HepG2 (cell line): ENCODE measurements around the gene FKBP5. TPM values are rescaled to one million over a fixed set of nuclear protein-coding genes. Genes with fewer than 3 reads are reported as not detected.

Experiments
- ATAC-seq: fragments of 200-7000 bp; cut with Tn5 transposase; 3 replicates; pipeline ENCODE4 v1.9.1; 2020; ENCODE audit warnings: mild to moderate bottlenecking, moderate library complexity
- BruUV-seq: library from RNA; stranded (reverse); fragments of 400-500 nt; replicated peaks from 2 replicates; lab custom pipeline; 2021; lab: Mats Ljungman, UMichigan
- CTCF ChIA-PET: fragments of 300-600 bp; formaldehyde crosslinking; extraction: SDS; loops from one replicate; lab custom pipeline; 2021; ENCODE audit warnings: low total read pairs, inconsistent platforms, low intra/inter-chr PET ratio; lab: Yijun Ruan, JAX
- POLR2A ChIA-PET: fragments of 350-600 bp; sonication (Branson Sonifier 250); formaldehyde crosslinking; loops from one replicate; lab custom pipeline; 2020; ENCODE audit warnings: antibody characterized with exemption, inconsistent platforms; lab: Yijun Ruan, JAX
- DNase-seq: peaks from one replicate; pipeline ENCODE4 v3.0.0-alpha.2; 2015; ENCODE audit warnings: low spot score
- FAIRE-seq: peaks from 3 replicates; lab custom pipeline; 2011; peaks lifted over from hg19 to GRCh38; lab: Jason Lieb, UNC
- H2AFZ ChIP-seq: one replicate; pipeline ENCODE4 v1.6.1; 2011; ENCODE audit warnings: low read length, inconsistent platforms
- H3K27ac ChIP-seq: fragments of 300-600 bp; 3 replicates; pipeline ENCODE4 v1.8.0; 2011; ENCODE audit warnings: mixed run types, mild to moderate bottlenecking, mixed read lengths, low read length, inconsistent platforms; ENCODE audit not compliant: insufficient read depth; ENCODE audit errors: extremely low read length
- H3K27me3 ChIP-seq, 2 experiments: fragments of 200-600 bp in 1 of 2; 2 replicates in 1 of 2; 3 replicates in 1 of 2; pipeline versions ENCODE4 v1.6.0 to v1.8.0; 2011; ENCODE audit warnings: low read length in 2 of 2, mild to moderate bottlenecking in 2 of 2, moderate library complexity in 2 of 2, inconsistent platforms in 1 of 2; ENCODE audit not compliant: insufficient read depth in 2 of 2, control insufficient read depth in 1 of 2
- H3K36me3 ChIP-seq, 2 experiments: fragments of 200-600 bp in 1 of 2; replicated peaks in 1 of 2; 2 replicates in 1 of 2; 3 replicates in 1 of 2; pipeline versions ENCODE4 v1.5.1 to v1.8.0; 2011; ENCODE audit warnings: low read length in 2 of 2, inconsistent platforms in 1 of 2; ENCODE audit not compliant: insufficient read depth in 2 of 2, control insufficient read depth in 1 of 2
- H3K4me1 ChIP-seq: 2 replicates; pipeline ENCODE4 v1.5.1; 2012; ENCODE audit warnings: low read length, inconsistent platforms; ENCODE audit not compliant: insufficient read depth
- H3K4me2 ChIP-seq: 2 replicates; pipeline ENCODE4 v1.6.0; 2011; ENCODE audit warnings: low read depth, low read length, inconsistent platforms
- H3K4me3 ChIP-seq, 3 experiments: fragments of 200-600 bp in 1 of 3; sonication (generic), shearing (Covaris generic) in 1 of 3; replicated peaks in 1 of 3; 2 replicates each; pipeline ENCODE4 v1.5.1; 2011 to 2016; ENCODE audit warnings: low read length in 3 of 3, inconsistent platforms in 2 of 3, low read depth in 2 of 3, mild to moderate bottlenecking in 2 of 3, control low read depth in 1 of 3, mixed read lengths in 1 of 3; ENCODE audit not compliant: insufficient read depth in 1 of 3
- H3K79me2 ChIP-seq: one replicate; pipeline ENCODE4 v1.6.1; 2011; ENCODE audit warnings: low read length, inconsistent platforms; ENCODE audit not compliant: insufficient read depth
- H3K9ac ChIP-seq: 2 replicates; pipeline ENCODE4 v1.6.0; 2011; ENCODE audit warnings: mild to moderate bottlenecking, low read depth, low read length, inconsistent platforms; ENCODE audit not compliant: insufficient read depth
- H3K9me3 ChIP-seq: 2 replicates; pipeline ENCODE4 v1.5.1; 2012; ENCODE audit warnings: mild to moderate bottlenecking, low read length
- H4K20me1 ChIP-seq: 2 replicates; pipeline ENCODE4 v1.6.0; 2011; ENCODE audit warnings: inconsistent platforms, mild to moderate bottlenecking, low read length, moderate library complexity; ENCODE audit not compliant: insufficient read depth
- GATAD2A ChIP-seq: IDR thresholded peaks from 2 replicates; pipeline ENCODE4 v1.6.1; 2016
- GPN1 ChIP-seq: sonication (generic); formaldehyde crosslinking; IDR thresholded peaks from 2 replicates; pipeline ENCODE4 v1.5.1; 2020; ENCODE audit warnings: missing genetic modification reagents, borderline replicate concordance
- KAT7 ChIP-seq: IDR thresholded peaks from 2 replicates; pipeline ENCODE4 v1.6.1; 2018; ENCODE audit warnings: borderline replicate concordance, missing compliant biosample characterization
- KLF12 ChIP-seq: sonication (generic); formaldehyde crosslinking; IDR thresholded peaks from 2 replicates; pipeline ENCODE4 v1.4.0; 2020; ENCODE audit warnings: missing genetic modification reagents, borderline replicate concordance
- MTF2 ChIP-seq: sonication (generic); formaldehyde crosslinking; IDR thresholded peaks from 2 replicates; pipeline ENCODE4 v1.5.0; 2020; ENCODE audit warnings: missing genetic modification reagents, borderline replicate concordance
- TCF7 ChIP-seq: sonication (generic); IDR thresholded peaks from 2 replicates; pipeline ENCODE4 v1.6.1; 2016; ENCODE audit warnings: antibody characterized with exemption, low read depth
- ZNF282 ChIP-seq: fragments of 450-650 bp; IDR thresholded peaks from 2 replicates; pipeline ENCODE4 v1.6.1; 2018; ENCODE audit not compliant: partially characterized antibody
- ZNF570 ChIP-seq: sonication (generic); formaldehyde crosslinking; IDR thresholded peaks from 2 replicates; pipeline ENCODE4 v1.4.0; 2020; ENCODE audit warnings: mild to moderate bottlenecking, missing genetic modification reagents, borderline replicate concordance
- WGBS: methylation state at CpG from one replicate; pipeline ENCODE4 v1.1.6; 2017; ENCODE audit warnings: low lambda C conversion rate; 5-methylcytosine and 5-hydroxymethylcytosine counted together
- in situ Hi-C: cut with HindIII; loops from 2 replicates; pipeline ENCODE4 v1.10.0; 2017; ENCODE audit warnings: low pct_unique_long_range_greater_than_20kb; ENCODE audit not compliant: extremely low pct_ligation_motif_present
- intact Hi-C: fragments of 100-400 bp; cut with micrococcal nuclease; formaldehyde crosslinking; loops from one replicate; pipeline ENCODE4 v1.10.0; 2022; ENCODE audit not compliant: unreplicated experiment
- polyA plus RNA-seq, 8 experiments: library from polyadenylated mRNA; depleted of rRNA in 3 of 8; stranded (reverse) in 7 of 8; unstranded in 1 of 8; fragments of >200 nt; fragmentation: Illumina TruSeq in 4 of 8; extraction: Trizol in 4 of 8; gene quantifications; 2 replicates each; pipeline versions ENCODE4 v1.2.1 to v1.2.3, GENCODE V29; 2011 to 2016; ENCODE audit warnings: low read depth in 4 of 8, missing spikeins in 1 of 8, mixed read lengths in 1 of 8; ENCODE audit not compliant: insufficient read depth in 1 of 8
- total RNA-seq, 5 experiments: library from RNA; depleted of rRNA; stranded (reverse); fragments of >200 nt; fragmentation: Illumina TruSeq; extraction: Trizol; gene quantifications; 2 replicates each; pipeline ENCODE4 v1.2.3, GENCODE V29; 2016; ENCODE audit warnings: low read depth in 1 of 5
- TF ChIP-seq, protein P1 (sequence below): sonication (generic); formaldehyde crosslinking; IDR thresholded peaks from 2 replicates; pipeline ENCODE4 v1.4.0; 2020; ENCODE audit warnings: mild to moderate bottlenecking, missing genetic modification reagents
- TF ChIP-seq, protein P2 (sequence below): sonication (generic); formaldehyde crosslinking; conservative IDR thresholded peaks from 2 replicates; pipeline ENCODE4 v1.4.0; 2020; ENCODE audit warnings: missing genetic modification reagents
- TF ChIP-seq, protein P3 (sequence below): sonication (generic); formaldehyde crosslinking; IDR thresholded peaks from 2 replicates; pipeline ENCODE4 v1.4.0; 2020; ENCODE audit warnings: missing genetic modification reagents

The FKBP5 gene
- total and polyA plus RNA-seq, 2 of the 13 experiments (the other 11 are each of a cell fraction or from before 2014, with no cell fraction given): 8.0 to 17.4 TPM

DNA sequence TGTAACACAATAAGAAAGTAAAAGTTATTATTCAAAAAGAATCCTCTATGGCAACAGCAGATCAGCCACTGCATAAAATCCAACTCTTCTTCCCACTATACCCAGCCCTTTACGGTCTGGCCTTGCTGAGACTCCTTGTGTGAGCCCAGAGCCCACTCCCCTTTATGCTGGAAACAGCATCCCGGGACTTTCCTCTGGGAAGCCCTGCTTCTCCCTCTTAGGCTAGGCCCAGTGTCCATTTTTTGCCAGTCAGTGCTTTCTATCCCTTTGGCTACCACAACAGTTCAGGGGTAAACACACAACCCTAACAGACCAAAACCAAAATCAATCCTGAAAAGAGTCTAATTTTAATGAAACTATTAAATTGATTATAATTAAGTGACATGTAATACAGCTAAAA is 20.6 kb downstream of the FKBP5 start:
- WGBS: 96% methylated on average over 2 of the region's 2 CpGs

DNA sequence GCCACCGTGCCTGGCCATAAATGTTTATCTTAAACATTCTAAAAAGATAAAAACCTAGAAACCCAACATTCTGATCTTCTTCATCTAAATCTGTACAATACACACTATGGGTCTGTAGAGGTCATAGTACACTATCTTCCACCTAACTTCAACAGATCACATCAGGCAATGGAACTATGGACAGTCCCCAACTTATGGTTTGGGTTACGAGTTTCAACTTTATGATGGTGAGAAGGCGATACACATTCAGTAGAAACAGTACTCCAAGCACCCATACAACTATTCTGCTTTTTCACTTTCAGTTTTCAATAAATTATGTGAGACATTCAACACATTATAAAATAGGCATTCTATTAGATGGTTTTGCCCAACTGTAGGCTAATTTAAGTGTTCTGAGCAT is 23.1 kb downstream of the FKBP5 start:
- Histone ChIP-seq H3K4me1 (peaks cover 7% of the 10 kb centered on the region; the same call in 1 of the 2 replicates), H3K4me3 (no peak overlapping the region), H3K36me3 (no peaks in the 10 kb centered on the region), H3K27ac (no peak overlapping the region), H3K4me2 (no peak overlapping the region), H2AFZ (no peak overlapping the region), H4K20me1 (no peaks in the 10 kb centered on the region), H3K9ac (no peak overlapping the region), H3K9me3 (no peaks in the 10 kb centered on the region), H3K27me3 (no peaks in the 10 kb centered on the region), H3K79me2 (peaks cover 42% of the 10 kb centered on the region)
- BruUV-seq: no TSS peak
- in situ Hi-C loops: no loop called here
- ATAC-seq: no peak
- no peak for DNase-seq
- ChIA-PET CTCF (no interaction called here), POLR2A (no interaction called here)
- WGBS: 93% methylated on average over 3 of the region's 3 CpGs
- no peak for FAIRE-seq
- intact Hi-C loops: no loop called here
- TF ChIP-seq GATAD2A (CRISPR knock-in tag): no peak
- no peak for TF ChIP-seq TCF7
- TF ChIP-seq, protein P1, sequence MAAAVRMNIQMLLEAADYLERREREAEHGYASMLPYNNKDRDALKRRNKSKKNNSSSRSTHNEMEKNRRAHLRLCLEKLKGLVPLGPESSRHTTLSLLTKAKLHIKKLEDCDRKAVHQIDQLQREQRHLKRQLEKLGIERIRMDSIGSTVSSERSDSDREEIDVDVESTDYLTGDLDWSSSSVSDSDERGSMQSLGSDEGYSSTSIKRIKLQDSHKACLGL (CRISPR knock-in tag): no peak
- no peak for TF ChIP-seq ZNF570 (CRISPR knock-in tag)
- TF ChIP-seq KAT7 (CRISPR knock-in tag): no peak
- TF ChIP-seq, protein P2, sequence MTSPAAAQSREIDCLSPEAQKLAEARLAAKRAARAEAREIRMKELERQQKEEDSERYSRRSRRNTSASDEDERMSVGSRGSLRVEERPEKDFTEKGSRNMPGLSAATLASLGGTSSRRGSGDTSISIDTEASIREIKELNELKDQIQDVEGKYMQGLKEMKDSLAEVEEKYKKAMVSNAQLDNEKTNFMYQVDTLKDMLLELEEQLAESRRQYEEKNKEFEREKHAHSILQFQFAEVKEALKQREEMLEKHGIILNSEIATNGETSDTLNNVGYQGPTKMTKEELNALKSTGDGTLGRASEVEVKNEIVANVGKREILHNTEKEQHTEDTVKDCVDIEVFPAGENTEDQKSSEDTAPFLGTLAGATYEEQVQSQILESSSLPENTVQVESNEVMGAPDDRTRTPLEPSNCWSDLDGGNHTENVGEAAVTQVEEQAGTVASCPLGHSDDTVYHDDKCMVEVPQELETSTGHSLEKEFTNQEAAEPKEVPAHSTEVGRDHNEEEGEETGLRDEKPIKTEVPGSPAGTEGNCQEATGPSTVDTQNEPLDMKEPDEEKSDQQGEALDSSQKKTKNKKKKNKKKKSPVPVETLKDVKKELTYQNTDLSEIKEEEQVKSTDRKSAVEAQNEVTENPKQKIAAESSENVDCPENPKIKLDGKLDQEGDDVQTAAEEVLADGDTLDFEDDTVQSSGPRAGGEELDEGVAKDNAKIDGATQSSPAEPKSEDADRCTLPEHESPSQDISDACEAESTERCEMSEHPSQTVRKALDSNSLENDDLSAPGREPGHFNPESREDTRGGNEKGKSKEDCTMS (CRISPR knock-in tag): no peak
- TF ChIP-seq ZNF282: no peak
- no peak for TF ChIP-seq MTF2 (CRISPR knock-in tag)

More for the DNA sequence above, 20.6 kb downstream of the FKBP5 start:
- Histone ChIP-seq H3K36me3 (peaks cover 0 to 2% of the 10 kb centered on the region in 2 experiments; a peak in 1 of 5 replicates), H3K27ac (no peak overlapping the region), H3K79me2 (peaks cover 38% of the 10 kb centered on the region), H3K4me1 (peaks cover 7% of the 10 kb centered on the region; the same call in 1 of the 2 replicates), H3K9ac (no peak overlapping the region), H2AFZ (no peak overlapping the region), H4K20me1 (no peaks in the 10 kb centered on the region), H3K27me3 (no peaks in the 10 kb centered on the region), H3K9me3 (no peaks in the 10 kb centered on the region), H3K4me3 (no peak overlapping the region), H3K4me2 (no peak overlapping the region)
- no TSS peak for BruUV-seq
- TF ChIP-seq GPN1 (CRISPR knock-in tag) (no peak), KLF12 (CRISPR knock-in tag) (no peak)
- TF ChIP-seq, protein P3, sequence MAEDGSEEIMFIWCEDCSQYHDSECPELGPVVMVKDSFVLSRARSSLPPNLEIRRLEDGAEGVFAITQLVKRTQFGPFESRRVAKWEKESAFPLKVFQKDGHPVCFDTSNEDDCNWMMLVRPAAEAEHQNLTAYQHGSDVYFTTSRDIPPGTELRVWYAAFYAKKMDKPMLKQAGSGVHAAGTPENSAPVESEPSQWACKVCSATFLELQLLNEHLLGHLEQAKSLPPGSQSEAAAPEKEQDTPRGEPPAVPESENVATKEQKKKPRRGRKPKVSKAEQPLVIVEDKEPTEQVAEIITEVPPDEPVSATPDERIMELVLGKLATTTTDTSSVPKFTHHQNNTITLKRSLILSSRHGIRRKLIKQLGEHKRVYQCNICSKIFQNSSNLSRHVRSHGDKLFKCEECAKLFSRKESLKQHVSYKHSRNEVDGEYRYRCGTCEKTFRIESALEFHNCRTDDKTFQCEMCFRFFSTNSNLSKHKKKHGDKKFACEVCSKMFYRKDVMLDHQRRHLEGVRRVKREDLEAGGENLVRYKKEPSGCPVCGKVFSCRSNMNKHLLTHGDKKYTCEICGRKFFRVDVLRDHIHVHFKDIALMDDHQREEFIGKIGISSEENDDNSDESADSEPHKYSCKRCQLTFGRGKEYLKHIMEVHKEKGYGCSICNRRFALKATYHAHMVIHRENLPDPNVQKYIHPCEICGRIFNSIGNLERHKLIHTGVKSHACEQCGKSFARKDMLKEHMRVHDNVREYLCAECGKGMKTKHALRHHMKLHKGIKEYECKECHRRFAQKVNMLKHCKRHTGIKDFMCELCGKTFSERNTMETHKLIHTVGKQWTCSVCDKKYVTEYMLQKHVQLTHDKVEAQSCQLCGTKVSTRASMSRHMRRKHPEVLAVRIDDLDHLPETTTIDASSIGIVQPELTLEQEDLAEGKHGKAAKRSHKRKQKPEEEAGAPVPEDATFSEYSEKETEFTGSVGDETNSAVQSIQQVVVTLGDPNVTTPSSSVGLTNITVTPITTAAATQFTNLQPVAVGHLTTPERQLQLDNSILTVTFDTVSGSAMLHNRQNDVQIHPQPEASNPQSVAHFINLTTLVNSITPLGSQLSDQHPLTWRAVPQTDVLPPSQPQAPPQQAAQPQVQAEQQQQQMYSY (CRISPR knock-in tag): no peak
- FAIRE-seq (no peak), ATAC-seq (no peak), DNase-seq (no peak)
- ChIA-PET CTCF (no interaction called here), POLR2A (no interaction called here)
- in situ Hi-C loops: no loop called here
- intact Hi-C loops: no loop called here
